ENCODE results near the gene C5orf52. TPM values are rescaled to one million over a fixed set of nuclear protein-coding genes. Genes with fewer than 3 reads are reported as not detected.
"Not testable (repeated sequence)": the region's sequence is repeated elsewhere in the genome, so short reads cannot be mapped to it uniquely, and the experiment has no call there.

C5orf52 gene
- total RNA-seq, 1 donor from 2014 or later = not detected

- H3K4me1 ChIP-seq (ENCODE audit: control insufficient read depth in 3 of 3, insufficient read depth in 3 of 3, low read length in 3 of 3) = peaks cover 4 to 13% (median 9%) of the 10 kb centered on the region in 3 donors
- H3K27ac ChIP-seq (ENCODE audit: low read depth, low read length); H3K36me3 ChIP-seq (ENCODE audit: control insufficient read depth in 3 of 3, insufficient read depth in 3 of 3, low read length in 3 of 3); H3K9me3 ChIP-seq (ENCODE audit: control insufficient read depth in 3 of 3, low read length in 3 of 3); H3K9ac ChIP-seq (ENCODE audit: low read depth in 1 of 3, low read length in 3 of 3); H3K4me3 ChIP-seq (ENCODE audit: low read length in 3 of 3): not testable (repeated sequence)
- peaks cover 4 to 26% (median 23%) of the 10 kb centered on the region in 3 donors for H3K27me3 ChIP-seq (ENCODE audit: control insufficient read depth in 3 of 3, insufficient read depth in 3 of 3, low read length in 3 of 3)
Measured at GRCh38 chr5:157674351-157674750, 3.0 kb downstream of the C5orf52 start.

- Histone ChIP-seq H3K27ac (ENCODE audit: low read depth, low read length) (no peak overlapping the region), H3K9me3 (ENCODE audit: control insufficient read depth in 3 of 3, low read length in 3 of 3) (no peaks in the 10 kb centered on the region), H3K9ac (ENCODE audit: low read depth in 1 of 3, low read length in 3 of 3) (no peak overlapping the region), H3K4me3 (ENCODE audit: low read length in 3 of 3) (no peak overlapping the region), H3K36me3 (ENCODE audit: control insufficient read depth in 3 of 3, insufficient read depth in 3 of 3, low read length in 3 of 3) (no peaks in the 10 kb centered on the region), H3K27me3 (ENCODE audit: control insufficient read depth in 3 of 3, insufficient read depth in 3 of 3, low read length in 3 of 3) (no peaks in the 10 kb centered on the region), H3K4me1 (ENCODE audit: control insufficient read depth in 3 of 3, insufficient read depth in 3 of 3, low read length in 3 of 3) (no peaks in the 10 kb centered on the region)
Measured at GRCh38 chr5:157677931-157678330, 6.6 kb downstream of the C5orf52 start.

- no peaks in the 10 kb centered on the region for H3K4me1 ChIP-seq (ENCODE audit: control insufficient read depth in 3 of 3, insufficient read depth in 3 of 3, low read length in 3 of 3)
- no peaks in the 10 kb centered on the region for H3K9me3 ChIP-seq (ENCODE audit: control insufficient read depth in 3 of 3, low read length in 3 of 3)
- H3K4me3 ChIP-seq (ENCODE audit: low read length in 3 of 3) = no peak overlapping the region
- no peaks in the 10 kb centered on the region for H3K27me3 ChIP-seq (ENCODE audit: control insufficient read depth in 3 of 3, insufficient read depth in 3 of 3, low read length in 3 of 3)
- H3K27ac ChIP-seq (ENCODE audit: low read depth, low read length) = no peak overlapping the region
- H3K9ac ChIP-seq (ENCODE audit: low read depth in 1 of 3, low read length in 3 of 3) = no peak overlapping the region
- no peaks in the 10 kb centered on the region for H3K36me3 ChIP-seq (ENCODE audit: control insufficient read depth in 3 of 3, insufficient read depth in 3 of 3, low read length in 3 of 3)
Measured at GRCh38 chr5:157679801-157680200, 8.5 kb downstream of the C5orf52 start.

DNA sequence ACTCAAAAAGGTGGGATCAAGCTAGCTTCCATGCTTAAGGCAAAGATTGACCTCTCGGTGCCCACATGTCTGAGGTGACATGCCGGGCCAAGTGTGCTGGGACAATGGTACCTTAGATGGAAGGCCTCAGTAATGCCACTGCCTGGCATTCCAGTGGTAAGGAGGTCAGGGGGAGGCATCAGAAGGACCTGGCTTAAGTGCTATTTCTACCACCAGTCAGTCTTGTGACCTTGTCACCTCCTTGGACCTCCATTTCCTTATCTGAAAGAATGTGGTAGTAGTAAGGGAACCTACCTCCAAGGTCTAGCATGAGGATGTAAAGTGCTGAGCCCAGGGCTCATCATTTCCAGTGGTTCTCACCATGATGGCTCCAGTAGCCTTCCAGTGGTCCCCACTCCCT is 8.9 kb downstream of the C5orf52 start:
- no peaks in the 10 kb centered on the region for H3K4me1 ChIP-seq (ENCODE audit: control insufficient read depth in 3 of 3, insufficient read depth in 3 of 3, low read length in 3 of 3)
- H3K9ac ChIP-seq (ENCODE audit: low read depth in 1 of 3, low read length in 3 of 3) = no peak overlapping the region
- no peaks in the 10 kb centered on the region for H3K9me3 ChIP-seq (ENCODE audit: control insufficient read depth in 3 of 3, low read length in 3 of 3)

DNA sequence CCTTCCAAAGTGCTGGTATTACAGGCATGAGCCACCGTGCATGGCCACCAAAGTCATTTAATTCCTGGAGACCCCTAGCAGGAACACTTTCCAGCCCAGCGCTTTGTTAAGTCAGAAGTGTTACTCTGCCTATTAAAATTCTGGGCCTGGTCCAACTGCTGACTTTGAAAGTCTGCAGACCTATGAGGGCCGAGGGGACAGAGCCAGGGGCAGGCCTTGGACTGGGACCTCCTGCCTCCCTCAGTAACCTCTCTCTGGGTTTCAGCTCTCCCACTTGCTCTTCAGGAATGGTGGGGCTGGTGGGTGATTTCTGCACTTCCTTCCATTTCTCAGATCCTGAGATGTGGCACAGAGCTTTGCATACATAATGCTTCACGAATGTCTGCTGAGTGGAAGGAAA is 9.7 kb downstream of the C5orf52 start:
- H3K27me3 ChIP-seq (ENCODE audit: control insufficient read depth in 3 of 3, insufficient read depth in 3 of 3, low read length in 3 of 3) = no peaks in the 10 kb centered on the region
- H3K9ac ChIP-seq (ENCODE audit: low read depth in 1 of 3, low read length in 3 of 3) = no peak overlapping the region
- no peak overlapping the region for H3K4me3 ChIP-seq (ENCODE audit: low read length in 3 of 3)
- no peak overlapping the region for H3K27ac ChIP-seq (ENCODE audit: low read depth, low read length)
- no peaks in the 10 kb centered on the region for H3K36me3 ChIP-seq (ENCODE audit: control insufficient read depth in 3 of 3, insufficient read depth in 3 of 3, low read length in 3 of 3)
- H3K9me3 ChIP-seq (ENCODE audit: control insufficient read depth in 3 of 3, low read length in 3 of 3) = no peaks in the 10 kb centered on the region
- no peaks in the 10 kb centered on the region for H3K4me1 ChIP-seq (ENCODE audit: control insufficient read depth in 3 of 3, insufficient read depth in 3 of 3, low read length in 3 of 3)

More for the DNA sequence above, 8.9 kb downstream of the C5orf52 start:
- Histone ChIP-seq H3K27me3 (ENCODE audit: control insufficient read depth in 3 of 3, insufficient read depth in 3 of 3, low read length in 3 of 3) (no peaks in the 10 kb centered on the region), H3K36me3 (ENCODE audit: control insufficient read depth in 3 of 3, insufficient read depth in 3 of 3, low read length in 3 of 3) (no peaks in the 10 kb centered on the region), H3K4me3 (ENCODE audit: low read length in 3 of 3) (no peak overlapping the region), H3K27ac (ENCODE audit: low read depth, low read length) (no peak overlapping the region)

DNA sequence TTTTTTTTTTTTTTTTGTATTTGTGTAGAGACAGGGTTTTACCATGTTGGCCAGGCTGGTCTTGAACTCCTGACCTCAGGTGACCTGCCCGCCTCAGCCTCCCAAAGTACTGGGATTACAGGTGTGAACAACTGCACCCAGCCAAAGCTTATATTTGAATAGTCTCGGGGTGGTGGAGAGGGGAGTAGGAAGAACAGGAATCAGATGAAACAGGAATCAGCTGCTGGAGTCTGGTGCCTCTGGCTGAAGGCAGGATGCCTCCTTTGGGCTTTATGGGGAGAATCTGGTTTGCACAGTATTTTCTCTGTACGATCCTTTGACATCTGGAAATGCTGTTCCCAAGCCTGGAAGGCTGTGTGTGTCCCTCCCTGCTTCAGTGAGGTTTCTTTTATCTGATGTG is 10.9 kb downstream of the C5orf52 start:
- H3K4me3 ChIP-seq (ENCODE audit: low read length in 3 of 3) = no peak overlapping the region
- no peak overlapping the region for H3K27ac ChIP-seq (ENCODE audit: low read depth, low read length)
- no peaks in the 10 kb centered on the region for H3K9me3 ChIP-seq (ENCODE audit: control insufficient read depth in 3 of 3, low read length in 3 of 3)
- H3K27me3 ChIP-seq (ENCODE audit: control insufficient read depth in 3 of 3, insufficient read depth in 3 of 3, low read length in 3 of 3) = no peaks in the 10 kb centered on the region
- no peak overlapping the region for H3K9ac ChIP-seq (ENCODE audit: low read depth in 1 of 3, low read length in 3 of 3)
- H3K36me3 ChIP-seq (ENCODE audit: control insufficient read depth in 3 of 3, insufficient read depth in 3 of 3, low read length in 3 of 3) = no peaks in the 10 kb centered on the region
- H3K4me1 ChIP-seq (ENCODE audit: control insufficient read depth in 3 of 3, insufficient read depth in 3 of 3, low read length in 3 of 3) = no peaks in the 10 kb centered on the region

DNA sequence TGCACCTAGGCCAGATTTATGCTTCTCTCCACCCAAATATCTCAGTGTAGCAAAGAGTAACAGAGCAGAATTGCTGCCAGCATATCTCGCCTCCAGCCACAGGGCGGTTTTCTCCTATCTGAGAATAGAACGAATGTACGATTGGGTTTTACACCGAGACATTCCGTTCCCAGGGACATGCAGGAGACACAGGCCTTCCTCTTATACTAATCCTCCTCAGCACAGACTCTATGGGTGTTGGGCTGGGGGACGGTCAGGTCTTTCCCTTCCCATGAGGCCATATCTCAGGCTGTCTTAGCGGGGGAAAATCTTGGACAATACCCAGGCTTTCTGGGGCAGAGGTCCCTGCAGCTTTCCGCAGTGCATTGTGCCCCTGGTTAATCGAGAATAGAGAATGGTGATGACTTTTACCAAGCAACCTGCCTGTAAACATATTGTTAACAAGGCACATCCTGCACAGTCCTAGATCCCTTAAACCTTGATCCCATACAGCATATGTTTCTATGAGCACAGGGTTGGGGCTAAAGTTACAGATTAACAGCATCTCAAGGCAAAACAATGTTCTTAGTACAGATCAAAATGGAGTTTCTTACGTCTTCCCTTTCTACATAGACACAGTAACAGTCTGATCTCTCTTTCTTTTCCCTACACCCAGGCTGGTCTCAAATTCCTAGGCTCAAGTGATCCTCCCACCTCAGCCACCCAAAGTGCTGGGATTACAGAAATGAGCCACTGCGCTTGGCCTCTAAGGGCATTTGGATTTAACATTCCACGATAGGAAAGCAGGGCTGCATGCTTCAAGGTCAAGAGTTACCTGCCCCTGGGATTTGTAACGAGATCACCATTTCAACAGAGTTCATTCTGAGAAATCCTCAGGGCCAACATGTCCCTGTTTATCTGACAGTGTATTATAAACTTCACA is 15.2 kb downstream of the C5orf52 start:
- not testable (repeated sequence) for H3K9me3 ChIP-seq (ENCODE audit: control insufficient read depth in 3 of 3, low read length in 3 of 3); H3K4me3 ChIP-seq (ENCODE audit: low read length in 3 of 3); H3K9ac ChIP-seq (ENCODE audit: low read depth in 1 of 3, low read length in 3 of 3); H3K36me3 ChIP-seq (ENCODE audit: control insufficient read depth in 3 of 3, insufficient read depth in 3 of 3, low read length in 3 of 3); H3K4me1 ChIP-seq (ENCODE audit: control insufficient read depth in 3 of 3, insufficient read depth in 3 of 3, low read length in 3 of 3); H3K27me3 ChIP-seq (ENCODE audit: control insufficient read depth in 3 of 3, insufficient read depth in 3 of 3, low read length in 3 of 3); H3K27ac ChIP-seq (ENCODE audit: low read depth, low read length)

DNA sequence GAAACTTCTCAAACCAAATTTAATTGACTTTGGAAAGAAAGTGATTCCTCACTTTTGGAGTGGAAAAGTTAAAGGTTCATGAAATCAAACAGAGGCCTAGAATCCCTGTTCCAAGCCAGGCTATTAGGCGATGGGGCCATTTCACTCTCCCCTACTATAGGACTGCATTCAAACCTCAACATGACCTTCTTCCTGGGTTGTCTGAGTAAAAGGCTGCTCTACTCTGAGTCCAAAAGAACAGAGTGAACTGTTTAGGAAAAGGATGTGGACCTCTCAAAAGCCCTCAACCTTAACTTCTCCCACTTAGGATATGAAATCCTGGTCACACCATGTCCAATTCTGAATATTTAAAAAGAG is 15.8 kb downstream of the C5orf52 start:
- H3K27me3 ChIP-seq (ENCODE audit: control insufficient read depth in 3 of 3, insufficient read depth in 3 of 3, low read length in 3 of 3) = peaks cover 0 to 3% (median 0%) of the 10 kb centered on the region in 3 donors
- H3K36me3 ChIP-seq (ENCODE audit: control insufficient read depth in 3 of 3, insufficient read depth in 3 of 3, low read length in 3 of 3) = no peaks in the 10 kb centered on the region
- H3K4me1 ChIP-seq (ENCODE audit: control insufficient read depth in 3 of 3, insufficient read depth in 3 of 3, low read length in 3 of 3) = no peaks in the 10 kb centered on the region
- no peak overlapping the region for H3K4me3 ChIP-seq (ENCODE audit: low read length in 3 of 3)
- H3K9ac ChIP-seq (ENCODE audit: low read depth in 1 of 3, low read length in 3 of 3) = no peak overlapping the region
- no peaks in the 10 kb centered on the region for H3K9me3 ChIP-seq (ENCODE audit: control insufficient read depth in 3 of 3, low read length in 3 of 3)
- H3K27ac ChIP-seq (ENCODE audit: low read depth, low read length) = no peak overlapping the region

GRCh38 chr5:157689942-157690689 is 18.8 kb downstream of the C5orf52 start:
- H3K9me3 ChIP-seq (ENCODE audit: control insufficient read depth in 3 of 3, low read length in 3 of 3) = no peaks in the 10 kb centered on the region
- no peak overlapping the region for H3K9ac ChIP-seq (ENCODE audit: low read depth in 1 of 3, low read length in 3 of 3)
- no peaks in the 10 kb centered on the region for H3K4me1 ChIP-seq (ENCODE audit: control insufficient read depth in 3 of 3, insufficient read depth in 3 of 3, low read length in 3 of 3)
- no peaks in the 10 kb centered on the region for H3K36me3 ChIP-seq (ENCODE audit: control insufficient read depth in 3 of 3, insufficient read depth in 3 of 3, low read length in 3 of 3)
- no peak overlapping the region for H3K4me3 ChIP-seq (ENCODE audit: low read length in 3 of 3)
- no peak overlapping the region for H3K27ac ChIP-seq (ENCODE audit: low read depth, low read length)
- peaks cover 0 to 3% (median 0%) of the 10 kb centered on the region in 3 donors for H3K27me3 ChIP-seq (ENCODE audit: control insufficient read depth in 3 of 3, insufficient read depth in 3 of 3, low read length in 3 of 3)
